ENCODE measurements around the gene ZNF224. TPM values are rescaled to one million over a fixed set of nuclear protein-coding genes. Genes with fewer than 3 reads are reported as not detected.

Gene ZNF224
- total and polyA plus RNA-seq, 2 donors (not counting 1 experiment from before 2014, with no cell fraction given) = 30.7 to 96.1 TPM

GRCh38 chr19:44131955-44132354 lies 37.8 kb downstream of the ZNF224 start:
- ATAC-seq (ENCODE audit: low read depth) (no peak), DNase-seq (no peak)
- H3K4me2 ChIP-seq (replicated peaks; ENCODE audit: low read depth, low read length, poor library complexity, severe bottlenecking) = no peak overlapping the region
- ChIA-PET CTCF (no interaction called here), POLR2A (no interaction called here)
- H3K9me3 Mint-ChIP-seq (ENCODE audit: insufficient read depth) = peaks cover 8% of the 10 kb centered on the region
- no peak overlapping the region for H3K4me3 Mint-ChIP-seq
- no peaks in the 10 kb centered on the region for H3K27me3 Mint-ChIP-seq
- no peak overlapping the region for H3K27ac Mint-ChIP-seq
- H2AFZ ChIP-seq (ENCODE audit: insufficient read depth, low read depth, low read length, poor library complexity, severe bottlenecking) = no peak overlapping the region
- 94% methylated on average over 2 of the region's 5 CpGs for WGBS (ENCODE audit: insufficient coverage)
- peaks cover 3% of the 10 kb centered on the region for H3K79me2 ChIP-seq (ENCODE audit: control insufficient read depth, insufficient read depth, low read length)
- no peaks in the 10 kb centered on the region for H4K20me1 ChIP-seq (ENCODE audit: control insufficient read depth, insufficient read depth, low read length, poor library complexity, severe bottlenecking)
- H3K9ac ChIP-seq (ENCODE audit: low read length) = no peak overlapping the region
- H3K4me3 ChIP-seq (ENCODE audit: control extremely low read depth in 1 of 5, extremely low read depth in 1 of 5, insufficient read depth in 1 of 5, low read depth in 2 of 5, low read length in 4 of 5) = no peak overlapping the region
- no peaks in the 10 kb centered on the region for H3K4me1 ChIP-seq (ENCODE audit: control insufficient read depth in 2 of 2, insufficient read depth in 2 of 2, low read length in 2 of 2)
- TF ChIP-seq EZH2 (IDR thresholded peaks at IDR 0.05; ENCODE audit: borderline replicate concordance, insufficient read depth, low read depth, low read length, poor library complexity, severe bottlenecking) (no peak), CTCF (IDR thresholded peaks at IDR 0.05) (no peak)
- H3K36me3 ChIP-seq (replicated peaks in 1 of 2; ENCODE audit: control extremely low read depth in 1 of 2, control insufficient read depth in 1 of 2, extremely low read depth in 1 of 2, insufficient read depth in 2 of 2, low read length in 1 of 2) = peaks cover 20 to 41% of the 10 kb centered on the region in 2 experiments
- H3K4me1 Mint-ChIP-seq = no peaks in the 10 kb centered on the region
- no peak overlapping the region for H3K27ac ChIP-seq (ENCODE audit: low read length in 2 of 2)
- peaks cover 10 to 36% (median 22%) of the 10 kb centered on the region in 3 donors for H3K9me3 ChIP-seq (ENCODE audit: control extremely low read depth in 1 of 3, control insufficient read depth in 2 of 3, insufficient read depth in 1 of 3, low read length in 2 of 3)
- H3K27me3 ChIP-seq (replicated peaks in 1 of 4; ENCODE audit: control extremely low read depth in 1 of 4, control insufficient read depth in 3 of 4, insufficient read depth in 4 of 4, low read length in 3 of 4) = no peaks in the 10 kb centered on the region
- intact Hi-C loops (cut with micrococcal nuclease) = no loop called here

GRCh38 chr19:44141191-44142058 lies 47.3 kb downstream of the ZNF224 start, which contains the start of gene ZNF234:
Gene ZNF234 (plus strand): TSS chr19:44141554. CDS start chr19:44144633, 3,079 bp downstream.
- no peaks in the 10 kb centered on the region for H3K9me3 ChIP-seq (ENCODE audit: control extremely low read depth in 1 of 3, control insufficient read depth in 2 of 3, insufficient read depth in 1 of 3, low read length in 2 of 3)
- intact Hi-C loops (cut with micrococcal nuclease) = loop anchor here (1.0 kb wide), 5 partner anchors 24 to 164 kb away; partner anchors contain the start of genes ZNF224, ZNF225, ZNF226 and ZNF235
- Mint-ChIP-seq H3K27me3 (no peaks in the 10 kb centered on the region), H3K9me3 (ENCODE audit: insufficient read depth) (no peaks in the 10 kb centered on the region), H3K4me1 (peaks cover 27% of the 10 kb centered on the region), H3K4me3 (peak within 1 kb of the TSS; percentile 93), H3K27ac (peak within 1 kb of the TSS; percentile 87)
- TF ChIP-seq EZH2 (IDR thresholded peaks at IDR 0.05; ENCODE audit: borderline replicate concordance, insufficient read depth, low read depth, low read length, poor library complexity, severe bottlenecking) (no peak), CTCF (IDR thresholded peaks at IDR 0.05) (no peak)
- H3K9ac ChIP-seq (ENCODE audit: low read length) = peak within 1 kb of the TSS; percentile 80
- WGBS (ENCODE audit: insufficient coverage) = 1% methylated on average over 51 of the region's 52 CpGs
- CTCF ChIA-PET = no interaction called here
- peak within 1 kb of the TSS; percentile 64 to 93 (median 81) for H3K4me3 ChIP-seq (ENCODE audit: control extremely low read depth in 1 of 5, extremely low read depth in 1 of 5, insufficient read depth in 1 of 5, low read depth in 2 of 5, low read length in 4 of 5)
- peaks cover 17% of the 10 kb centered on the region for H3K79me2 ChIP-seq (ENCODE audit: control insufficient read depth, insufficient read depth, low read length)
- peak within 1 kb of the TSS; percentile 96 for H2AFZ ChIP-seq (ENCODE audit: insufficient read depth, low read depth, low read length, poor library complexity, severe bottlenecking)
- H3K27ac ChIP-seq (ENCODE audit: low read length in 2 of 2) = peak within 1 kb of the TSS; percentile 61 to 77
- H3K4me2 ChIP-seq (replicated peaks; ENCODE audit: low read depth, low read length, poor library complexity, severe bottlenecking) = peak within 1 kb of the TSS; percentile 81
- H3K27me3 ChIP-seq (replicated peaks in 1 of 4; ENCODE audit: control extremely low read depth in 1 of 4, control insufficient read depth in 3 of 4, insufficient read depth in 4 of 4, low read length in 3 of 4) = no peaks in the 10 kb centered on the region
- peak; percentile 81 for DNase-seq
- ATAC-seq (ENCODE audit: low read depth) = peak; percentile 95
- peaks cover 4 to 9% of the 10 kb centered on the region in 2 experiments for H3K36me3 ChIP-seq (replicated peaks in 1 of 2; ENCODE audit: control extremely low read depth in 1 of 2, control insufficient read depth in 1 of 2, extremely low read depth in 1 of 2, insufficient read depth in 2 of 2, low read length in 1 of 2)
- POLR2A ChIA-PET = interaction anchor here (1.2 kb wide), 1 partner anchor 23 kb away, joined by 4 read pairs; the partner anchor contains the start of gene ZNF226
- H4K20me1 ChIP-seq (ENCODE audit: control insufficient read depth, insufficient read depth, low read length, poor library complexity, severe bottlenecking) = no peaks in the 10 kb centered on the region
- peaks cover 13 to 15% of the 10 kb centered on the region in 2 donors for H3K4me1 ChIP-seq (ENCODE audit: control insufficient read depth in 2 of 2, insufficient read depth in 2 of 2, low read length in 2 of 2)
